Epithelial cell of esophagus (primary cell): ENCODE measurements around the gene GDPD5.

Experiments
- DNase-seq: peaks from one replicate; pipeline ENCODE4 v3.0.0; 2010; ENCODE audit warnings: low read depth
- H3K4me3 ChIP-seq: 2 replicates; pipeline ENCODE4 v1.5.1; 2011; ENCODE audit warnings: mild to moderate bottlenecking, low read length, control low read depth
- CTCF ChIP-seq: IDR thresholded peaks from 2 replicates; pipeline ENCODE4 v1.5.1; 2011; ENCODE audit warnings: low read depth, mild to moderate bottlenecking, low read length, control low read depth, inconsistent platforms; ENCODE audit not compliant: insufficient read depth; ENCODE audit errors: missing control alignments

Gene GDPD5

GRCh38 chr11:75497788-75498409, 27.8 kb downstream of the GDPD5 start:
- no peak for DNase-seq
- H3K4me3 ChIP-seq = no peak overlapping the region
- no peak for TF ChIP-seq CTCF

- no peak for DNase-seq
- no peak overlapping the region for H3K4me3 ChIP-seq
- TF ChIP-seq CTCF = no peak
Measured at GRCh38 chr11:75496305-75496752, 29.4 kb downstream of the GDPD5 start.

- DNase-seq = no peak
- no peak overlapping the region for H3K4me3 ChIP-seq
- TF ChIP-seq CTCF = no peak
Measured at GRCh38 chr11:75495749-75496304, 29.9 kb downstream of the GDPD5 start.

- no peak for TF ChIP-seq CTCF
- DNase-seq = no peak
- no peak overlapping the region for H3K4me3 ChIP-seq
Measured at GRCh38 chr11:75493626-75494025, 32.1 kb downstream of the GDPD5 start.

GRCh38 chr11:75492181-75492820, 33.4 kb downstream of the GDPD5 start:
- peak; percentile 62 for DNase-seq
- H3K4me3 ChIP-seq = no peak overlapping the region
- no peak for TF ChIP-seq CTCF

- no peak overlapping the region for H3K4me3 ChIP-seq
- no peak for TF ChIP-seq CTCF
- no peak for DNase-seq
Measured at GRCh38 chr11:75491465-75491864, 34.3 kb downstream of the GDPD5 start.
